NCI-H345 treated with DMSO at 0.1 percent for 48 hours (cell line): Measurements from ENCODE around the gene BOD1L1.

Source experiments
- DNase-seq: peaks from one replicate; lab custom pipeline; 2025; ENCODE audit not compliant: unreplicated experiment; lab: John Stamatoyannopoulos, UW

BOD1L1 gene

DNA sequence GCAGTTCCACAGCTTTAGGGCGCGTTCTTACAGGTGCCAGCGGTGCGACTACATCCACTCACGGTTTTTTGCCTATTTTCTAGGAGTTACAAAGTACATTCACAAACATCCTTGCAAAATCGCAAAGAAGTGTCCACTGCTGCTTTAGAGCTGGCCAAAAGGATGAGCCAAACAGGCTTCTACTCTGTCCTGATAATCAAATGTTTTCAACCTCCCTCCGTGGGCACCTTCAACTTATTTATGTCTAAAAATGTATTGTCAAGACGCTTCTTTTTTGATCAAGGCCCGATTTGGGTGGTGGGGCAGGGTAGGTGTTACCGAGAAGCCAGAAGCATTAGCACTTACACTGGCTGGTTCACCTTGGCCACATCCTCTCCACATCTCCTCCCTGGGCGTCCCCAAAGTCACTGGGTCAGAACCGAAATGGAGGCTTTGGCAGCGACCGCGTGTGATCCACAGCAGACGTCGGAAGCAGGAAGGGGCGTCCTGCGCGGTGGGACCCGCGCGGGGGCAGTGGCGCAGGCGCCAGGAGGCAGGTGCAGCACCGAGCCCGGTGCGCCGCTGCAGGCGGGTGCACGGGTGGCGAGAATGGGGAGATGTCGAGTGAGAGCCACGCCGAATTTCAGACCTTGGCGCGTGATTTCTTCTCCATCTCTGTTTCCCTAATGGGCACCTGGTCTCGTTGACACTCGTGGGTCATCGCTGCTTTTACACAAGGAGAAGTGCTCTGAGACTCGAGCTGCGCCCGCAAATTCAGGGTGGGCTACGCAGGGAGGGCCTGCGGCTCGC is 100.1 kb downstream of the BOD1L1 start:
- no peak for DNase-seq

DNA sequence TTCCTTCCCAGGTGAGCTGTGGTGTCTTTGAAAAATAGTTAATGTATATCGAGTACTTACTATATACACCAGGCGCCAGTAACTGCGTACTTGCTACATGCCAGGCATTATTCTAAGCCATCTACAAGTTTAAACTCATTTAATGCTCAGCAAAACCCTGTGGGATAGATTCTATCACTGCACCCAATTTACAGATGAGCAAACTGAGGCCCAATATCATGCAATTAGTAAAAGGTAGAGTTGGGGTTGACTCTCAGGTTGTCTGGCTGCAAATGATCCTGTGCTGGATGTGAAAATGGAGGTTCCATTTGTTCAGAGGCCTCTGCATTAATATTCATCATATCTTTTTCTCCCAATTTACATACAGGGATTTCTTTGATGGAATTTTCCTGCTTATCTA is 100.9 kb downstream of the BOD1L1 start:
- DNase-seq, result no peak

DNA sequence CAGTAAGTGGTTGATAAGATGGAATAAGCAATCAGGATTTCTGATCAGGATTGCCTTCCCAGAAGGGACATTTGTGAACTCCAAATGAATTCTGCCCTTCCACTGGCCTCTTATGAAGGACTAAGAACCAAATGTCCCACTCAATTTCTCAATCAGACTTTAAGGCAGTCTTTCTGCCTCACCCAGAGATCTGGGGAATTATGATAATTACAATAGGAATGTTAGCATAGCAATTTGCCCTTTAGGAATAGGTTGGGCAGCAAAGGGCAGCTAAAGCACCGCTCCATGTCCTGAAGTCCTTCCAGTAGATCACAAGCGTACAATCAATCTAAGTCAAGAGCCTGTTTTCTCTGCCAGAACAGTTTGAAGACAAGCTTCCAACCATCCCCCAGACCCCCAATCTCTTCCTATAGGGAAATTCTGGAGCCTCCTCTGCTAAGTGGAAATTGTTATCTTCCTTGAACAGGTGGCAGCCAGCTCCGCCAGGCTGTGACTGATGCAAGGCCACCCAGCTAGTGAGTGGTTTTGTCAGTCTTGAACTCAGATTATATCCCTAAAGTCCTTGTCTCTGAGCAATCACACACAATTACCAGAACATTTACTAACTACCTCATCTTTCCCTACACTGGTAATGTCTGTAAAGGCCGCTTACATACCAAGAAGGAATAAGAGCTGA is 101.8 kb downstream of the BOD1L1 start:
- DNase-seq, result no peak

DNA sequence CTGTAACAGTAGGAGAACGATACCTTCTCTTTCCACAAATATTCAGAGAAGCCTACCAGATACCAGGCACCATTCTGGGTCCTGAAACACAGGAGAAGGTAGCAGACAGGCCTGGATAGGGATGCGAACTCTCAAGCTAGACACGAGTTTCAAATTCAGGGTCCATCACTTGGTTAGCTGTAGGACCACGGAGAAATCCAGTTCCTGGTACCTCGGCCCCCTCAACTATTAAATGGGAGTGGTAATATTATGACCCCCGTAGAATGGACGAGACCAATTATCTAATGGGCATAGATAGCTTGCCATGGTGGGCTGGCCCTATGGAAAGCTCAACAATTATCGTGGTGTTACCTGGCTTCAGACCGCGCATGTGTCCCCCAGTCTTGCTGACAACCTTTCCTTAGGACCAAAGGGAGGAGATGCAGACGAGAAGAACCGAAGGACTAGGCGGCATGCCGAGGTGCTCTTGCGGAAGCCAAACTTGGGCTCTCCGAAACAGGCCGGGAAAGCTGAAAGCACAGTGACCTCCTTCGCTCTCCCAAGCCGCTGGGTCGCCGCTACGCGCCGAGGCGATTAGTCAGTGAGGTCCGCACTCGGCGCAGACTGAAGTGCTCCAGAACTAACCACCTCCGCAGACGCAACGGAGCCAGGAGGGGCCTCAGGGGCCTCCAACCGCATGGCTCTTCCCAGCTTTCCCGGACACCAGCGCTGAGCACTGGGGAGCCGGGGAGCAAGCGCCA is 102.9 kb downstream of the BOD1L1 start:
- DNase-seq, result no peak

DNA sequence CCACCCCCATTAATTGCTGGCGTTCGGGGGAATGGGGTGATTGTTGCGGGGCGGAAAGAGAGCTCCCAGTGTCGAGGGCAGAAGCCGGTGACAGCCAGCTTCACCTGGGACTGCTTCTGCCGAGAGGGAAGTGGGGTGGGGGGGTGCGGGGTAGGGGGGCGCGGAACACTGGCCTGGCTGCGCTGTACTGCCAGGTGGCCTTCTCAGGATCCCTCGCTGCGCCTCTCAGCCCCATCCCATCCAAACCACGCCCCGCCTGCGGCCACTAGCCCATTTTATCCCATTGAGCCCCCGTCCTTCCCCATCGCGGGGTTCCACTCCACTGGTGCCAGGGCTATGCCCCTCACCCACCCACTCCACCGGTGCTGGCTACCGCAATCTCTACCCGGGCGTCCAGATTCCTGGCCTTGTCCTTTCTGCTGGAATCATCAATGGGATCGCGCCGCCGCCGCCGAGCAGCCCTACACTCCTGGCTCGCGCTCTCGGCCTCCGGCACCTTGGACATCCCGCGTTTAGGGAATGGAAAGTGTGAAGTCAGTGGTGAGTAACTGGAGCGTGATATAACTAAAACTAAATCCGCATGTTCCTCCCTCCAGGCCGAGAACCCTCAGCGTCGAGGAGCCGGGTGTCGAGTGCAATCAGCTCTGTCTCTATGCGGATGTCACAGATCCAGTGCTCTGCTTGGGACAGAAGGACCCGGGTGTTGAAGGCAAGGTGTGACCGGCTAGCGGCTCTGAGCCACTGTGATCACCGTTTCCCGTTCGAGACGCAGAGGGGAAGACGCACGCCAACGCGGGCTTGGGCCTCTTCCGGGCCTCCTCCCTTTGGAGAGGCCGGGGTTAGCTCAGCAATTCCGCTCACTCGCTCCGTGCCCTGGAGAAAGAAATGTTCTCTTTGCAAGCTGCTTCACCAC is 103.7 kb downstream of the BOD1L1 start:
- DNase-seq, result no peak

DNA sequence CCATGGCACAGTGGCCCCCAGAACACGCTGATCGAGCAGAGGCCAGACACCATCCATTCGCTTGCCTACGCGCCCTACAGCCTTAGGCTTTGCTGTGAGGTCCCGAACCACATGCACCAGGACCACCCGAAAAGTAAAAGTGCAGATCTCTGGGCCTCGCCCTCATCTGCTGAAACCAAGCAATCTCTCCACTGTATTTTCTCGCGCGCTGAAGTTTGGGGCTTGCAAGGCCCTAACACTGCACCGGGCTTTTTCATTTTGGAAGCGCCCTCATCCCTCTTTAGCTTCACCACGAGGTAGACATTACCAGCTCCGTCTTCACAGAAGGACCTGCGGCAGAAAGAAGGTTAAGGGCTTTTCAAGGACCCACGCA is 104.4 kb downstream of the BOD1L1 start:
- no peak for DNase-seq

DNA sequence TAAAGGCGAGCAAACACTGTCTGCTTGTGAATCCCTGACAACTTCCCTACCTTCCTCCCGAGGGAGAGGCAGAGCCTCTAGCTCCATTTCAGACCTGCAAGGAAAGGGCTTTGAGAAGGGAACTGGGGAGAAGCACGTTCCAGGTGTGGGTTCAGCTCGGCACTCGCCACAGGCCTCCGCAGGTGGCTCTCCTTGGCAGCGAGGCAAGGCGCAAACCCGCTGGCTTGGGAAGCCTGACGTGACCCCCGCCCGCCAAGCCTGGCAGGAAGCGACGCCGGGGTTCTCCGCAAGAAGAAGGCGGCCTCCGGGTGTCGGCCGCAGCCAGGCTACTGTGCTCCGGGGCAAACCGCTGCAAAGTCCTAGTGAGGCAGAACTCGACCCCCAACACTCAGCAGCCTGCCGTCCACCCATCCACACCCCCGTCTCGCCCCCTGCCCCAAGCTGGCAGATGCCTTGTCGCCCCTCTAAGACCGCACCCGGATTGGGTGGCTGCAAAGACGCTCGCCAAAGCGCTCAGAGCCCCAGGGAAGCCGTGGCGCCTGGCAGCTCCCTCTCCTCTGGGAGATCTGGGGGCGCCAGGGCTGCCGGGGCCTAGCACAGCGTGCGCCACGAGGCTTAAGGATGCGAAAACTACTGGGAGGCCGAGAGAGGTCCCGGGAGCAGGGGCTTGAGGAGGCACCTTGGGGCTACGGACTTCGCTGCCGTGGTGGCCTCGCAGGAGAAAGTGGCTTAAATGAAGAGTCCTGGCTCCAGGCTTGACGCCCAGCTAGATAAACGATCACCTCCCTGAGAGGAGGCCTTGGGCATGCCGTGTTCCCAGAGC is 105.0 kb downstream of the BOD1L1 start:
- no peak for DNase-seq

DNA sequence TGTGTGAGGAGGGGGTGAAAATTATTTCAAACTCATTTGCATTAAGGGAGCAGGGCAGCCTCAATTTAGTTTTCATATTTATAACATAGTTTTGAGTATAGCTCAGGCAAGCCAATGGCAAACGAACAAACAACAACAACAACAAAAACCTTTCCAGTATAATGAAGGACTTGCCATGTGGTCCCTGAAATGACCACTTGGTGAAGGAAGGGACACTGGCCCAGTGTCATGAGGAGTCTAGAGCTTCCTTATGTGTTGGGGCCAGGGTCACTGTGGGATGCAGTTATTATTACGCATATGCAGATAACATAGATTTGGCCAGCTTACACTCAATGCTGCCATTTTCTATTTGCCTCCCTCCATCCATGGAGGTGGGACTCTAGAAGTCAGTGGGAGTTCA is 106.5 kb downstream of the BOD1L1 start:
- DNase-seq, result no peak
